CD4-positive, alpha-beta T cell treated with Interferon gamma for 1 hour (primary cell): ENCODE data around the gene USP17L5.
"Not testable (repeated sequence)": the region's sequence is repeated elsewhere in the genome, so short reads cannot be mapped to it uniquely, and the experiment has no call there.

Source experiments
- DNase-seq: peaks from one replicate; pipeline ENCODE4 v3.0.0-alpha.2; 2020

The USP17L5 gene, protein sequence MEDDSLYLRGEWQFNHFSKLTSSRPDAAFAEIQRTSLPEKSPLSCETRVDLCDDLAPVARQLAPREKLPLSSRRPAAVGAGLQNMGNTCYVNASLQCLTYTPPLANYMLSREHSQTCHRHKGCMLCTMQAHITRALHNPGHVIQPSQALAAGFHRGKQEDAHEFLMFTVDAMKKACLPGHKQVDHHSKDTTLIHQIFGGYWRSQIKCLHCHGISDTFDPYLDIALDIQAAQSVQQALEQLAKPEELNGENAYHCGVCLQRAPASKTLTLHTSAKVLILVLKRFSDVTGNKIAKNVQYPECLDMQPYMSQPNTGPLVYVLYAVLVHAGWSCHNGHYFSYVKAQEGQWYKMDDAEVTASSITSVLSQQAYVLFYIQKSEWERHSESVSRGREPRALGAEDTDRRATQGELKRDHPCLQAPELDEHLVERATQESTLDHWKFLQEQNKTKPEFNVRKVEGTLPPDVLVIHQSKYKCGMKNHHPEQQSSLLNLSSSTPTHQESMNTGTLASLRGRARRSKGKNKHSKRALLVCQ

DNA sequence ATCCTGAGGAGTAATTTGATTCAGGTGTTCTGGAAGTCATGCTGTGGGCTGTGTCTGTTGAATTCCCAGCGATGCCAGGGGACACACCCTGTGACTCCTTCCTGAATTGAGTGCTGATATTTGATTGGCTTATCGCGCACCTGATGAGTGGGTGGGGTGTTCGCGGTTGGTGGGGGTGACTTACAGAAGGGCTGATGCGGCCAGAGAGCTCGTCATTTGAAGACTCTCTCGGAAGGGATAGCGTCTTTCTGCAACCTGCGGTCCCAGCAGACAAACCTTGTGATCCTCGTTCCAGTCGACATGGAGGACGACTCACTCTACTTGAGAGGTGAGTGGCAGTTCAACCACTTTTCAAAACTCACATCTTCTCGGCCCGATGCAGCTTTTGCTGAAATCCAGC lies at the start of gene USP17L5:
Gene USP17L5, plus strand, starts transcription at position 301 of the 400 bp plus-strand sequence. Its CDS starts 0 bp downstream, at position 301.
- not testable (repeated sequence) for DNase-seq

DNA sequence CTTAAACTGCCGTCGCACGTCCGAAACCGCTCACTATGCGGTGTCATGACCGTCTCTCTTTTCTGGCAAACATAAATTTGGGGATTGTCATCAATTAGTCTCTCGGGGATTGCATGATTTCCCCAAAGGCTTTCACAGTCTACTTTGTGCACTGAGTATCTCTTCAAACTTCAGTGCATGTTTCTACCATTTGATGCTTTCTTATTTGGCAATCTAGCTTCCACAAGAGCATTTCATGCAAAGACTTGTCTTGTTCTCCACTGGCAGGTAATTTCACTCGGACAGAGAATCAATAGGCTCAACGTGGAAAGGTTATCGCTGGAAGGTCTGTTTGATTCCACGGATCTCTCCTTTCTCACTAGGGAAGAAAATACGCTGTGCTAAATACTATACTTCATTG lies 15.0 kb upstream of the USP17L5 start:
- not testable (repeated sequence) for DNase-seq

DNA sequence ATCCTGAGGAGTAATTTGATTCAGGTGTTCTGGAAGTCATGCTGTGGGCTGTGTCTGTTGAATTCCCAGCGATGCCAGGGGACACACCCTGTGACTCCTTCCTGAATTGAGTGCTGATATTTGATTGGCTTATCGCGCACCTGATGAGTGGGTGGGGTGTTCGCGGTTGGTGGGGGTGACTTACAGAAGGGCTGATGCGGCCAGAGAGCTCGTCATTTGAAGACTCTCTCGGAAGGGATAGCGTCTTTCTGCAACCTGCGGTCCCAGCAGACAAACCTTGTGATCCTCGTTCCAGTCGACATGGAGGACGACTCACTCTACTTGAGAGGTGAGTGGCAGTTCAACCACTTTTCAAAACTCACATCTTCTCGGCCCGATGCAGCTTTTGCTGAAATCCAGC lies 14.3 kb upstream of the USP17L5 start, which contains the start of gene USP17L24:
Gene USP17L24, plus strand, starts transcription at position 301 of the 400 bp plus-strand sequence. Its CDS starts 0 bp downstream, at position 301.
- DNase-seq: not testable (repeated sequence)

DNA sequence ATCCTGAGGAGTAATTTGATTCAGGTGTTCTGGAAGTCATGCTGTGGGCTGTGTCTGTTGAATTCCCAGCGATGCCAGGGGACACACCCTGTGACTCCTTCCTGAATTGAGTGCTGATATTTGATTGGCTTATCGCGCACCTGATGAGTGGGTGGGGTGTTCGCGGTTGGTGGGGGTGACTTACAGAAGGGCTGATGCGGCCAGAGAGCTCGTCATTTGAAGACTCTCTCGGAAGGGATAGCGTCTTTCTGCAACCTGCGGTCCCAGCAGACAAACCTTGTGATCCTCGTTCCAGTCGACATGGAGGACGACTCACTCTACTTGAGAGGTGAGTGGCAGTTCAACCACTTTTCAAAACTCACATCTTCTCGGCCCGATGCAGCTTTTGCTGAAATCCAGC lies 9.6 kb upstream of the USP17L5 start, which contains the start of gene USP17L25:
Gene USP17L25, plus strand, starts transcription at position 301 of the 400 bp plus-strand sequence. Its CDS starts 0 bp downstream, at position 301.
- DNase-seq: not testable (repeated sequence)

DNA sequence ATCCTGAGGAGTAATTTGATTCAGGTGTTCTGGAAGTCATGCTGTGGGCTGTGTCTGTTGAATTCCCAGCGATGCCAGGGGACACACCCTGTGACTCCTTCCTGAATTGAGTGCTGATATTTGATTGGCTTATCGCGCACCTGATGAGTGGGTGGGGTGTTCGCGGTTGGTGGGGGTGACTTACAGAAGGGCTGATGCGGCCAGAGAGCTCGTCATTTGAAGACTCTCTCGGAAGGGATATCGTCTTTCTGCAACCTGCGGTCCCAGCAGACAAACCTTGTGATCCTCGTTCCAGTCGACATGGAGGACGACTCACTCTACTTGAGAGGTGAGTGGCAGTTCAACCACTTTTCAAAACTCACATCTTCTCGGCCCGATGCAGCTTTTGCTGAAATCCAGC lies 4.8 kb upstream of the USP17L5 start, which contains the start of gene USP17L26:
Gene USP17L26, plus strand, starts transcription at position 301 of the 400 bp plus-strand sequence. Its CDS starts 0 bp downstream, at position 301.
- not testable (repeated sequence) for DNase-seq

DNA sequence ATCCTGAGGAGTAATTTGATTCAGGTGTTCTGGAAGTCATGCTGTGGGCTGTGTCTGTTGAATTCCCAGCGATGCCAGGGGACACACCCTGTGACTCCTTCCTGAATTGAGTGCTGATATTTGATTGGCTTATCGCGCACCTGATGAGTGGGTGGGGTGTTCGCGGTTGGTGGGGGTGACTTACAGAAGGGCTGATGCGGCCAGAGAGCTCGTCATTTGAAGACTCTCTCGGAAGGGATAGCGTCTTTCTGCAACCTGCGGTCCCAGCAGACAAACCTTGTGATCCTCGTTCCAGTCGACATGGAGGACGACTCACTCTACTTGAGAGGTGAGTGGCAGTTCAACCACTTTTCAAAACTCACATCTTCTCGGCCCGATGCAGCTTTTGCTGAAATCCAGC lies 4.6 kb downstream of the USP17L5 start, which contains the start of gene USP17L27:
Gene USP17L27, plus strand, starts transcription at position 301 of the 400 bp plus-strand sequence. Its CDS starts 0 bp downstream, at position 301.
- not testable (repeated sequence) for DNase-seq

DNA sequence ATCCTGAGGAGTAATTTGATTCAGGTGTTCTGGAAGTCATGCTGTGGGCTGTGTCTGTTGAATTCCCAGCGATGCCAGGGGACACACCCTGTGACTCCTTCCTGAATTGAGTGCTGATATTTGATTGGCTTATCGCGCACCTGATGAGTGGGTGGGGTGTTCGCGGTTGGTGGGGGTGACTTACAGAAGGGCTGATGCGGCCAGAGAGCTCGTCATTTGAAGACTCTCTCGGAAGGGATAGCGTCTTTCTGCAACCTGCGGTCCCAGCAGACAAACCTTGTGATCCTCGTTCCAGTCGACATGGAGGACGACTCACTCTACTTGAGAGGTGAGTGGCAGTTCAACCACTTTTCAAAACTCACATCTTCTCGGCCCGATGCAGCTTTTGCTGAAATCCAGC lies 9.4 kb downstream of the USP17L5 start, which contains the start of gene USP17L28:
Gene USP17L28, plus strand, starts transcription at position 301 of the 400 bp plus-strand sequence. Its CDS starts 0 bp downstream, at position 301.
- not testable (repeated sequence) for DNase-seq

DNA sequence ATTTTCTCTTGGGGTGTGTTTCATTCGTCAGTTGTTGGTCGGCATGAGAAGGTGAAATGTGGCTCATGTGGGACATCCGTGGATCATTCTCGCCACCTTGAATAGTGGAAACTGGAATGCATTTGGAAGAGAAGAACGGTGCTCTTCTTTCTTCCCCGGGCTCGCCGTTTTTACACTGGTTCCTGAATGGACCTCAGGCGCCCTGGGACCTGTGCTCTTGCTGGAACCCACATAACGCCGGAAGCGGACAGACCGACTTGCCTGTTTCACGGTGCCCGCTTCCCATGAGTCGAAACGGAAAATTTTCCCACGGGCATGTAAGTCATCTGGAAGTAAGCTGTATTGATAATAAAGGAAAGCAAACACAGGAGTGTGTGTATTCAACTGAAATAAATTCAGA lies 11.7 kb downstream of the USP17L5 start:
- not testable (repeated sequence) for DNase-seq

DNA sequence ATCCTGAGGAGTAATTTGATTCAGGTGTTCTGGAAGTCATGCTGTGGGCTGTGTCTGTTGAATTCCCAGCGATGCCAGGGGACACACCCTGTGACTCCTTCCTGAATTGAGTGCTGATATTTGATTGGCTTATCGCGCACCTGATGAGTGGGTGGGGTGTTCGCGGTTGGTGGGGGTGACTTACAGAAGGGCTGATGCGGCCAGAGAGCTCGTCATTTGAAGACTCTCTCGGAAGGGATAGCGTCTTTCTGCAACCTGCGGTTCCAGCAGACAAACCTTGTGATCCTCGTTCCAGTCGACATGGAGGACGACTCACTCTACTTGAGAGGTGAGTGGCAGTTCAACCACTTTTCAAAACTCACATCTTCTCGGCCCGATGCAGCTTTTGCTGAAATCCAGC lies 14.1 kb downstream of the USP17L5 start, which contains the start of gene USP17L29:
Gene USP17L29, plus strand, starts transcription at position 301 of the 400 bp plus-strand sequence. Its CDS starts 0 bp downstream, at position 301.
- not testable (repeated sequence) for DNase-seq

DNA sequence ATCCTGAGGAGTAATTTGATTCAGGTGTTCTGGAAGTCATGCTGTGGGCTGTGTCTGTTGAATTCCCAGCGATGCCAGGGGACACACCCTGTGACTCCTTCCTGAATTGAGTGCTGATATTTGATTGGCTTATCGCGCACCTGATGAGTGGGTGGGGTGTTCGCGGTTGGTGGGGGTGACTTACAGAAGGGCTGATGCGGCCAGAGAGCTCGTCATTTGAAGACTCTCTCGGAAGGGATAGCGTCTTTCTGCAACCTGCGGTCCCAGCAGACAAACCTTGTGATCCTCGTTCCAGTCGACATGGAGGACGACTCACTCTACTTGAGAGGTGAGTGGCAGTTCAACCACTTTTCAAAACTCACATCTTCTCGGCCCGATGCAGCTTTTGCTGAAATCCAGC lies 23.6 kb downstream of the USP17L5 start, which contains the start of gene USP17L30:
Gene USP17L30, plus strand, starts transcription at position 301 of the 400 bp plus-strand sequence. Its CDS starts 0 bp downstream, at position 301.
- DNase-seq: not testable (repeated sequence)

DNA sequence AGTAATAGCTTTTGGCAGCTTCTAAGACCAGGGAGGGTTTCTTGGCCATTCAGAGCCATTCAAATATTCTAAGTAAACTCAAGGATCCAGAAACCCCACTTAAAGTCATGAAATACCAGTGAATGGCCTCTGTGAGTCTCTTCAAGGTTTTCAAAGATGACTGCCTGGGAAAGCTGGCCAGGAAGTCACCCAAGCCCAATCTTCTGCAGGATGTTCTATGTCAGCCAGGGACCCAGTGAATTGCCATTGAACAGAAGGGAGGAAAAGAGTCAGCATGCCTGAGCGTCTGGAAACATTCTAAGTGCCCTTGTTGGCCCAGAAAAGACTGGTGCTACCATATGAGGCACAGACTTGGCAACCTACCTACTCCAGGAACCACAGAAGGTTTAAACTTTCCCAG lies 40.7 kb downstream of the USP17L5 start:
- DNase-seq: not testable (repeated sequence)

DNA sequence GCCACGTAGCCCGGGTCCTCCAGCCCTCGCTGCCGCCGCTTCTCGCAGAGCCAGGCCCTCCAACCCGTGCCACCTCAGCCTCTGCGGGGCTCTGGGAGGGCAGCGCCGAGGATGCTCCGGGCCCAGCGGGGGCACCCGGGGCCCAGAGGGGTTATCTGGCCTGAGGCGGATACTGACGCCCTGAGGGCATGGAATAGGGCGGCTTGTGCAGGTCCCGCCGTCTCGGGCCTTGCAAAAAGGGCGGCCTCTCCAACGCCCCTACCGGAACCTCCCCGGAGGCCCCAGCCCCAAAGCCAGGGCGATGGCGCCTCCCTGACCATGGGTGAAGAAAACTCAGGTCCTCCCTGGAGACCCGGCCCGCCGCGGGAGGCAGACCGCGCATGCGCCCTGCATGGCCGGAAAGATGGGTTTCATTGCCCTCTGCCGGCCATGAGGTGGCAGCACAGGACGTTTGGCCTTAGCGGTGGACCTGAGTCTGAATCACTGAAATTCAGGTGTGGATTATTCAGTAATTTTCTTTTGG lies 41.9 kb downstream of the USP17L5 start:
- DNase-seq: peak; percentile 58

DNA sequence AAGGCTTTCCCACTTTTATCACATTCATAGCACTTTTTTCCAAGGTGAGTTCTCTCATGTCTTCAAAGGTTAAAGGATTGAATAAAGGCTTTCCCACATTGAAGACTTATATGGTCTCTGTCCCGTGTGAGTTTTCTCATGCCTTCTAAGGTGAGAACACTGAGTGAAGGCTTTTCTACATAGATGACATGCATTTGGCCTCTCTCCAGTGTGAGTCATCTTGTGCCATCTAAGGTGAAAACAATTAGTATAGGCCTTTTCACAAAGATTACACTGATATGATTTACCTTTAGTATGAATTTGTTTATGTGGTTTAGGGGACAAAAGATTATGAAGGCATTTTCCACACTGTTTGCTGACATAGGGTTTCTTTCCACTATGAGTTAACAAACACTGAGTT lies 44.9 kb downstream of the USP17L5 start:
- DNase-seq: no peak

DNA sequence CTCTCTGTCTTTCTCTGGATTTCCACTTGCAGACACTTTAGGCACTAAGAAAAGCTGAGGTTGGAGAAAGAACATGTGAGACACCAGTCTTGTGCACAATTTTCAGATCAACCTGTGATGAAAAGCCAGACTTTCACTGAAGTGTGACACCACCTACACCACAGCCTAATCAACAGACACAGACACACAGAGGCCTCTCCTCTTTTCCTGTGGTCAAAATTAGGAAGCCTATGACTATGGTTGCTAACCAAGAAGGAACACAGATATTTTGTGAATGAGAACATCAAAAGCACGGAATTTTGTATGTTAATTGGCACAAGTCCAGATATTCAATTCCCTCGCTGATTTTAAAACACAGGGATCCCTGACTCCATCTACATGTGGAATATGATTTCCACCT lies 49.8 kb downstream of the USP17L5 start:
- not testable (repeated sequence) for DNase-seq
